ENCODE results near the gene VSTM2L. TPM values are rescaled to one million over a fixed set of nuclear protein-coding genes. Genes with fewer than 3 reads are reported as not detected.

VSTM2L gene
- total and polyA plus RNA-seq, 9 of the 15 experiments (the other 6 are each of a cell fraction or from before 2014, with no cell fraction given), result not detected

DNA sequence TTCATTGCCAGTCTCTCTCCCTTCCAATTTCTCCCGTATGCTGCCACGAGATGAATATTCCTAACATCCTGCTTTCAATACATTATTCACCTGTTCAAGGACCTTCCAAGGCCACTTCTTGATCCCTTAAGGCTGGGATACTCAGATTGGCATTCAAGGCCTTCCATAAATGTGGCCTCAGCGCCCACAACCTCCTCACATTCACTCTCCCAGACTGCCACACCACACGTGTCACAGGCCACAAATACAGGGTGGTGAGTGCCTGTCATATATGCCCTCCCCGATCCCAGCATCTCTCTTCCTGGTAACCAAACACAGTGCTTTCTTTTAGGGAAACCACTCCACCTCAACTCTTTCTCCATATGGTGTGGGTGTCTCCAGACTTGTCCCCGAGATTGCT lies 74.9 kb downstream of the VSTM2L start:
- ATAC-seq (no peak), DNase-seq (ENCODE audit: extremely low read depth in 1 of 4, low spot score in 3 of 4) (no peak), FAIRE-seq (no peak)
- ChIA-PET POLR2A (no interaction called here), CTCF (ENCODE audit: low intra/inter-chr PET ratio) (no interaction called here)
- Histone ChIP-seq H3K79me2 (ENCODE audit: control insufficient read depth, insufficient read depth, low read length) (no peaks in the 10 kb centered on the region), H4K20me1 (replicated peaks; ENCODE audit: control insufficient read depth, insufficient read depth, low read length) (0 out of 2 replicates have a peak, but pooled peaks cover 3% of the 10 kb centered on the region), H3K9ac (ENCODE audit: insufficient read depth in 1 of 2, low read depth in 2 of 2, low read length in 2 of 2) (no peak overlapping the region), H3K4me3 (no peak overlapping the region), H3K9me1 (ENCODE audit: control insufficient read depth, insufficient read depth, low read length) (no peaks in the 10 kb centered on the region), H3K4me1 (replicated peaks in 1 of 2; ENCODE audit: control insufficient read depth in 2 of 2, insufficient read depth in 2 of 2, low read length in 2 of 2) (peaks cover 3 to 5% of the 10 kb centered on the region in 2 experiments; a peak in 3 of 5 replicates), H3K4me2 (ENCODE audit: insufficient read depth, low read length) (no peak overlapping the region), H2AFZ (ENCODE audit: low read depth, low read length) (no peak overlapping the region), H3K27me3 (ENCODE audit: control insufficient read depth in 2 of 2, insufficient read depth in 2 of 2, low read length in 2 of 2) (no peaks in the 10 kb centered on the region), H3K27ac (ENCODE audit: extremely low read depth, low read depth, low read length) (no peak overlapping the region), H3K36me3 (ENCODE audit: control insufficient read depth, insufficient read depth, low read length) (peaks cover 6% of the 10 kb centered on the region; the same call in 1 of the 3 replicates), H3K9me3 (replicated peaks; ENCODE audit: control insufficient read depth, insufficient read depth, low read depth, low read length) (no peaks in the 10 kb centered on the region)
- intact Hi-C loops (cut with micrococcal nuclease) (no loop called here), in situ Hi-C loops (cut with MboI) (no loop called here)
- 50% methylated on average over 6 of the region's 6 CpGs for WGBS (ENCODE audit: insufficient coverage, low coverage, missing lambda C conversion rate)
- BruUV-seq (replicated peaks), result no TSS peak
- TF ChIP-seq MCM2 (IDR thresholded peaks at IDR 0.05; ENCODE audit: low read depth) (no peak), SMAD2 (IDR thresholded peaks at IDR 0.05; ENCODE audit: low read depth, low read length) (no peak), YY1 (IDR thresholded peaks at IDR 0.05; ENCODE audit: borderline replicate concordance in 1 of 3, control insufficient read depth in 1 of 3, extremely low read depth in 1 of 3, insufficient read depth in 3 of 3, insufficient read length in 1 of 3, insufficient replicate concordance in 2 of 3, low read depth in 1 of 3, low read length in 2 of 3) (no peak), COPS2 (conservative IDR thresholded peaks at IDR 0.05) (no peak), ZNF644 (tag; IDR thresholded peaks at IDR 0.05; ENCODE audit: low read depth) (no peak), MEF2D (tag; conservative IDR thresholded peaks at IDR 0.05; ENCODE audit: low read depth) (no peak), ZBTB7A (IDR thresholded peaks at IDR 0.05; ENCODE audit: borderline replicate concordance, control insufficient read depth, low read depth, low read length) (no peak), ZC3H11A (IDR thresholded peaks at IDR 0.05; ENCODE audit: low read depth, low read length) (no peak), HDAC6 (IDR thresholded peaks at IDR 0.05; ENCODE audit: low read depth, low read length) (no peak), TCF7L2 (IDR thresholded peaks at IDR 0.05; ENCODE audit: low read depth, low read length) (no peak), NR3C1 (CRISPR knock-in tag; IDR thresholded peaks at IDR 0.05) (no peak), BRD4 (IDR thresholded peaks at IDR 0.05) (no peak), TAL1 (IDR thresholded peaks at IDR 0.05) (no peak), TARDBP (IDR thresholded peaks at IDR 0.05) (no peak), HBP1 (CRISPR knock-in tag; IDR thresholded peaks at IDR 0.05) (no peak), ILK (tag; IDR thresholded peaks at IDR 0.05; ENCODE audit: borderline replicate concordance, low read depth) (no peak), HSF4 (CRISPR knock-in tag; IDR thresholded peaks at IDR 0.05; ENCODE audit: borderline replicate concordance) (no peak), GATAD2A (IDR thresholded peaks at IDR 0.05) (no peak), CHD2 (IDR thresholded peaks at IDR 0.05; ENCODE audit: low read depth, low read length) (no peak)
- TF ChIP-seq, protein P1, sequence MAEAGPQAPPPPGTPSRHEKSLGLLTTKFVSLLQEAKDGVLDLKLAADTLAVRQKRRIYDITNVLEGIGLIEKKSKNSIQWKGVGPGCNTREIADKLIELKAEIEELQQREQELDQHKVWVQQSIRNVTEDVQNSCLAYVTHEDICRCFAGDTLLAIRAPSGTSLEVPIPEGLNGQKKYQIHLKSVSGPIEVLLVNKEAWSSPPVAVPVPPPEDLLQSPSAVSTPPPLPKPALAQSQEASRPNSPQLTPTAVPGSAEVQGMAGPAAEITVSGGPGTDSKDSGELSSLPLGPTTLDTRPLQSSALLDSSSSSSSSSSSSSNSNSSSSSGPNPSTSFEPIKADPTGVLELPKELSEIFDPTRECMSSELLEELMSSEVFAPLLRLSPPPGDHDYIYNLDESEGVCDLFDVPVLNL (CRISPR knock-in tag; IDR thresholded peaks at IDR 0.05; ENCODE audit: low read depth), result no peak

All from K562 (cell line).